ENCODE results near the gene CGB8. TPM values are rescaled to one million over a fixed set of nuclear protein-coding genes. Genes with fewer than 3 reads are reported as not detected.
A peak's percentile ranks its signal among the peaks of the same experiment; 100 is the strongest.

The CGB8 gene
- total and polyA plus RNA-seq, 7 donors: not detected

DNA sequence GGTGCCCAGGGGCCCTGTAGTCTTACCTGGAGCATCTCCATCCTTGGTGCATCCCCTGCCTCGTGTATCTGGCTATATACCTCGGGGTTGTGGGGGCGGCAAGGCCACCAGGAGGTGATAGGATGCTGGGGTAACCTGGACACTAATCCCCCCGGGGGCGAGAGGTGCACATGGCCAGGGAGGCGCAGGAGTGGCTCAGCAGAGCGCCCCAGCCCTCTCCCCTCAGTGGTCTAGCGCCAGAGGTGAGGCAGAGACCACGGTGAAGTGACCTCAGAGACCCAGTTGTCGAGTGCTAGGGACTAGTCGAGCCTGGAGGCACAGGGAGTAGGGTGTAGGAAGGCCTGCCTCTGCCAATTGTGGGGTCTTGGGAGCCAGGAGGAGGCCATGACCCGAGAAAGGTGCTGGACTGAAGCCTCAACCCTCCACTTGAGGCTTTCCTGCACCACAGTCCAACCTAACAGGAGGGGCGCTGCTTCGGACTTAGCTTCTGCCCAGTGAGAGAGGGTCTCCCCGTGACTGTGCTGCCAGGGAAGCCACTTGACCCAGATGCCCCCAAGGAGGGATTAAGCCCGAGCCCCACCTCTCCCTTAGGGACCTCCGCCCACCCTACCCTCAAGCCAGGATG, 31.8 kb downstream of the CGB8 start, which contains the start of gene LHB:
LHB (minus strand) TSS at position 51 of the 625 bp plus-strand sequence; CDS start at position 41, 10 bp downstream.
- H3K27ac ChIP-seq: no peak within 1 kb of the TSS
- ATAC-seq (no peak), DNase-seq (no peak)
- 67 to 69% (median 67%) methylated on average over 16 to 17 of the region's 17 CpGs for WGBS, 3 donors
- peaks cover 12 to 34% of the 10 kb centered on the region in 2 donors for H3K36me3 ChIP-seq (ENCODE audit: insufficient read depth in 1 of 2, low read depth in 1 of 2)
- H3K9me3 ChIP-seq: no peaks in the 10 kb centered on the region
- H3K4me3 ChIP-seq: peak within 1 kb of the TSS; percentile 66
- H3K27me3 ChIP-seq (ENCODE audit: insufficient read depth in 3 of 3, low read length in 2 of 3): no peaks in the 10 kb centered on the region
- no peak for TF ChIP-seq CTCF (IDR thresholded peaks at IDR 0.05)
- H3K4me1 ChIP-seq: peaks cover 7% of the 10 kb centered on the region
- intact Hi-C loops (cut with DNase I): no loop called here

- Histone ChIP-seq H3K4me3 (no peak overlapping the region), H3K36me3 (ENCODE audit: insufficient read depth in 1 of 2, low read depth in 1 of 2) (peaks cover 12 to 43% of the 10 kb centered on the region in 2 donors), H3K27ac (no peak overlapping the region), H3K27me3 (ENCODE audit: insufficient read depth in 3 of 3, low read length in 2 of 3) (no peaks in the 10 kb centered on the region), H3K4me1 (peaks cover 7% of the 10 kb centered on the region), H3K9me3 (no peaks in the 10 kb centered on the region)
- DNase-seq: no peak
- TF ChIP-seq CTCF (IDR thresholded peaks at IDR 0.05): no peak
- WGBS, 3 donors: 90 to 96% (median 94%) methylated on average over 23 to 26 of the region's 29 CpGs
- intact Hi-C loops (cut with DNase I): no loop called here
- no peak for ATAC-seq
These were observed 32.7 kb downstream of the CGB8 start for GRCh38 chr19:49016067-49016839.

DNA sequence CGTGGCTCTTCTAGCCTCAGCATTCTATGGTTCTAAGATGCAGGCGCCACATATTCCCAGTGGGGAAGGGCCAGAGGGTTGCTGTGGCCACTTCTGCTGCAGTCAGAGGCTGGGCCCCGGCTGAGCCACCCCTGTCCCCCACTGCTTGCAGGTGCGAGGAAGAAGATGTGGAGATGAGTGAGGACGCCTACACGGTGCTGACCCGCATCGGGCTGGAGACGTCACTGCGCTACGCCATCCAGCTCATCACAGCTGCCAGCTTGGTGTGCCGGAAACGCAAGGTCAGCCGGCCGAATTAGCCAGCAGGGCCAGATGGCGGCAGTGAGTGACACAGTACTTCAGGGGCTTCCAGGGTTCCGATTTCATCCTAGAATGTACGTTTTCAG, 34.0 kb downstream of the CGB8 start:
- 90 to 95% (median 91%) methylated on average over 18 of the region's 18 CpGs for WGBS, 3 donors

DNA sequence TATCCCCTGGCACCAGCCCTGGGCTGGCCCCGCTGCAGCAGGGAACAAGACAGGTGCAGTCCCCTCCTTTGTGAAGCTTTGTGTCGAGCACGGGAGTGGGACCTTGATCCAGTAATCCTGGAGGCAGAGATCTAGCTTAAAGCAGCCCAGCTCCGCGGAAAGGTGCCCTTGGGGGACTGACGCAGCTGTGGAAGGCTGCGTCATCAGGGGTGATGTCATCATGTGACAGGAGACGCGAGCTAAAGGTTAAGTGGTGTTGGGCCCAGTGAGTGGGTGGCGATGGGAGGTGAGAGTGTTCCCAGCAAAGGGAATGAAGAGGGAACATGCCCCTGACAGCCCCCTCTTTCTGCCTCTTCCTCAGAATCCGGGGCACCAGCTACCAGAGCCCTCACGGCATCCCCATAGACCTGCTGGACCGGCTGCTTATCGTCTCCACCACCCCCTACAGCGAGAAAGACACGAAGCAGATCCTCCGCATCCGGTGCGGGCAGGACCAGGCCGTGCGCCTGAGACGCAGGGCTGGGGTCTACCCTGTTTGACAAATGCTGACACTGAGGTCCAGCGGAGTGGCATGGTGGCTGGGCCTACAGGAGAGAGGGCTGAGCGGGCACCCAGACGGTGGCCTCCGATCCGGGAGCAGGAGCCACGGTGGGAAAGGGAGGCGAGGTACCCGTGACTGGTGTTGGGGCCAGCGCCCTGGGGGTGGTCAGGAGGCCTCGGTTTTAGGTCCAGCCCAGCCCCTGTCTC, 34.6 kb downstream of the CGB8 start:
- H3K4me3 ChIP-seq: no peak overlapping the region
- DNase-seq (no peak), ATAC-seq (no peak)
- H3K4me1 ChIP-seq: peaks cover 7% of the 10 kb centered on the region
- no peaks in the 10 kb centered on the region for H3K9me3 ChIP-seq
- peaks cover 17 to 62% of the 10 kb centered on the region in 2 donors for H3K36me3 ChIP-seq (ENCODE audit: insufficient read depth in 1 of 2, low read depth in 1 of 2)
- TF ChIP-seq CTCF (IDR thresholded peaks at IDR 0.05): no peak
- no peaks in the 10 kb centered on the region for H3K27me3 ChIP-seq (ENCODE audit: insufficient read depth in 3 of 3, low read length in 2 of 3)
- 88 to 92% (median 90%) methylated on average over 32 of the region's 32 CpGs for WGBS, 3 donors
- intact Hi-C loops (cut with DNase I): loop anchor here in 1 of 2 donors (5.0 kb wide), 1 partner anchor 43 kb away; the partner anchor contains the start of gene CGB7
- no peak overlapping the region for H3K27ac ChIP-seq

More for the DNA sequence above, 34.0 kb downstream of the CGB8 start:
- no peak overlapping the region for H3K27ac ChIP-seq
- DNase-seq: no peak
- peaks cover 17 to 57% of the 10 kb centered on the region in 2 donors for H3K36me3 ChIP-seq (ENCODE audit: insufficient read depth in 1 of 2, low read depth in 1 of 2)
- peaks cover 7% of the 10 kb centered on the region for H3K4me1 ChIP-seq
- intact Hi-C loops (cut with DNase I): loop anchor here in 1 of 2 donors (5.0 kb wide), 1 partner anchor 42 kb away; the partner anchor contains the start of gene CGB7
- H3K27me3 ChIP-seq (ENCODE audit: insufficient read depth in 3 of 3, low read length in 2 of 3): no peaks in the 10 kb centered on the region
- TF ChIP-seq CTCF (IDR thresholded peaks at IDR 0.05): no peak
- H3K4me3 ChIP-seq: no peak overlapping the region
- H3K9me3 ChIP-seq: no peaks in the 10 kb centered on the region
- ATAC-seq: no peak
